Posterior vena cava (tissue), 2 donors: ENCODE data around the gene CAMK2D. TPM values are rescaled to one million over a fixed set of nuclear protein-coding genes. Genes with fewer than 3 reads are reported as not detected.

Source experiments
- DNase-seq: peaks from one replicate; pipeline ENCODE4 v3.0.0-alpha.2; 2020; ENCODE audit warnings: low spot score
- intact Hi-C, 2 donors: fragments of 100-400 bp; cut with DNase I; formaldehyde crosslinking; loops; one replicate each; pipeline versions ENCODE4 v1.14.1 to v1.14.2; 2022 to 2023
- total RNA-seq, 2 donors: library from RNA; stranded (reverse); fragmentation: NEBNext Ultra II Directional; extraction: Animal tissue kit (Norgen Biotek cat#: 25700); gene quantifications; one replicate each; pipeline ENCODE4 v1.2.1, GENCODE V29; 2021
- donor health status: DM: yes; HTN: yes; CAD: no.
- donor health status: DM: yes; HTN: yes; CAD: no.

Gene CAMK2D
- total RNA-seq, 2 donors from 2014 or later: 51.5 to 67.2 TPM

GRCh38 chr4:113405874-113406722 lies 355.4 kb downstream of the CAMK2D start:
- no peak for DNase-seq
- intact Hi-C loops: loop anchor here in 1 of 2 donors (10.0 kb wide), 1 partner anchor 289 kb away; no protein-coding TSS in a partner anchor

- no peak for DNase-seq
- intact Hi-C loops: loop anchor here in 1 of 2 donors (10.0 kb wide), 1 partner anchor 290 kb away; no protein-coding TSS in a partner anchor
Measured at GRCh38 chr4:113404841-113405240, 356.7 kb downstream of the CAMK2D start.

GRCh38 chr4:113404167-113404571 lies 357.4 kb downstream of the CAMK2D start:
- no peak for DNase-seq
- intact Hi-C loops: loop anchor here in 1 of 2 donors (10.0 kb wide), 1 partner anchor 291 kb away; no protein-coding TSS in a partner anchor

Other genes starting within 250 kb of the CAMK2D start
- 10 to 100 TPM in 1 of 2 donors, 1 to 10 TPM in 1; 7.4 to 11.7 TPM for gene ARSJ, start 217.9 kb upstream of the CAMK2D start, total RNA-seq